AG04449 (cell line): ENCODE data around the gene TMEM119.

Source experiments
- CTCF ChIA-PET: fragments of 350-600 bp; formaldehyde crosslinking; extraction: SDS; loops from one replicate; lab custom pipeline; 2021; ENCODE audit warnings: antibody characterized with exemption; lab: Yijun Ruan, JAX
- POLR2A ChIA-PET: fragments of 400-600, 350-600 bp; formaldehyde crosslinking; extraction: SDS; loops from one replicate; lab custom pipeline; 2020; ENCODE audit warnings: antibody characterized with exemption, inconsistent platforms; lab: Yijun Ruan, JAX
- DNase-seq: peaks from one replicate; pipeline ENCODE4 v3.0.0-alpha.2; 2010; ENCODE audit warnings: low read depth, low spot score
- H3K4me3 ChIP-seq: 2 replicates; pipeline ENCODE4 v1.5.1; 2011; ENCODE audit warnings: low read depth, mild to moderate bottlenecking, control low read depth, low read length
- TF ChIP-seq, protein P1 (sequence below): IDR thresholded peaks from one replicate; pipeline ENCODE4 v1.5.1; 2011; ENCODE audit warnings: mild to moderate bottlenecking, moderate library complexity, low read length, control low read depth, inconsistent platforms; ENCODE audit not compliant: insufficient read depth; ENCODE audit errors: missing control alignments

TMEM119 gene

GRCh38 chr12:108543652-108544051 lies 54.2 kb downstream of the TMEM119 start:
- ChIA-PET POLR2A (no interaction called here), CTCF (interaction anchor here (0.9 to 1.5 kb wide), 2 partner anchors 74 to 260 kb away, joined by 3 to 7 read pairs; no protein-coding TSS in a partner anchor)

DNA sequence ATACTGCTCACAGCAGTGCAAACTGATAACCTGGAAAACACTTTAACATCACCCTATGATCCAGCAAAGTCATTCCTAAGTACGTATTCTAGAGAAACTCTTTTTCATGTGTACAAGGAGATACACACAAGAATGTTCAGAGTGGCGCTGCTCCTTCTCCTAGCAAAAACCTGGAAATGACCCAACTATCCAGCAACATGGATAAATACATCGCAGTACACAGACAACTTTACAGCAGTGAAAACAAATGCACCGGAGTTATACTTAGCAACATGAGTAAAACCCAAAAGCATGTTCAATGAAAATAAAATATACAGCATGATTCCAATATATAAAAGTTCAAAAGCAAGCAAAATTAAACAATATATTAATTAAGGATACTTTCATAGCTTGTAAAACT lies 55.6 kb downstream of the TMEM119 start:
- no peak for DNase-seq
- POLR2A ChIA-PET: no interaction called here
- TF ChIP-seq, protein P1, sequence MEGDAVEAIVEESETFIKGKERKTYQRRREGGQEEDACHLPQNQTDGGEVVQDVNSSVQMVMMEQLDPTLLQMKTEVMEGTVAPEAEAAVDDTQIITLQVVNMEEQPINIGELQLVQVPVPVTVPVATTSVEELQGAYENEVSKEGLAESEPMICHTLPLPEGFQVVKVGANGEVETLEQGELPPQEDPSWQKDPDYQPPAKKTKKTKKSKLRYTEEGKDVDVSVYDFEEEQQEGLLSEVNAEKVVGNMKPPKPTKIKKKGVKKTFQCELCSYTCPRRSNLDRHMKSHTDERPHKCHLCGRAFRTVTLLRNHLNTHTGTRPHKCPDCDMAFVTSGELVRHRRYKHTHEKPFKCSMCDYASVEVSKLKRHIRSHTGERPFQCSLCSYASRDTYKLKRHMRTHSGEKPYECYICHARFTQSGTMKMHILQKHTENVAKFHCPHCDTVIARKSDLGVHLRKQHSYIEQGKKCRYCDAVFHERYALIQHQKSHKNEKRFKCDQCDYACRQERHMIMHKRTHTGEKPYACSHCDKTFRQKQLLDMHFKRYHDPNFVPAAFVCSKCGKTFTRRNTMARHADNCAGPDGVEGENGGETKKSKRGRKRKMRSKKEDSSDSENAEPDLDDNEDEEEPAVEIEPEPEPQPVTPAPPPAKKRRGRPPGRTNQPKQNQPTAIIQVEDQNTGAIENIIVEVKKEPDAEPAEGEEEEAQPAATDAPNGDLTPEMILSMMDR: no peak
- CTCF ChIA-PET: interaction anchor here (1.8 to 2.3 kb wide), 2 partner anchors 11 to 76 kb away, joined by 5 to 14 read pairs; no protein-coding TSS in a partner anchor
- no peak overlapping the region for H3K4me3 ChIP-seq

More at GRCh38 chr12:108543652-108544051, 54.2 kb downstream of the TMEM119 start:
- TF ChIP-seq, protein P1: no peak
- DNase-seq: no peak
- no peak overlapping the region for H3K4me3 ChIP-seq
